T-helper 1 cell (primary cell): ENCODE measurements around the gene C1R.
"Not testable (repeated sequence)": the region's sequence is repeated elsewhere in the genome, so short reads cannot be mapped to it uniquely, and the experiment has no call there.

Source experiments
- DNase-seq, 5 donors: peaks; one replicate each; pipeline ENCODE4 v3.0.0-alpha.2; 2012 to 2020

The C1R gene

DNA sequence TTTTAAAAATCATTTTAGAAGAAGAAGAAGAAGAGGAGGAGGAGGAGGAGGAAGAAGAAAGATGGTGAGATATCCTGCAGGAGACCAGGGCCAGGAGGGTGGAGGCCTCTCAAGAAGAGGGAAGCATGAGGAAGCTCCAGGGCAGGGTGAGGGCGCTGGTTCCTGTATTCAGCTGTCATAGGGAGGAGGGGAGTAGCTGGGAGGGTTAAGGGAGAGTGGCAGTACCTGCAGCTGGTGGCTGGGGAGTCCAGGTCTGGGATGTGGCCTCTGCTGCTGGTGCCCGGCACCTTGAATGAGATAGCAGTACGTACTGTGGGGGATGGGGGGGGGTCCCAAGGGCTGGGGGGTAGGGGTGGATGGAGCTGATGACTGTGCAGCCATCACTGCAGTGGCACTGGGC lies 26.6 kb upstream of the C1R start:
- DNase-seq: no peak

DNA sequence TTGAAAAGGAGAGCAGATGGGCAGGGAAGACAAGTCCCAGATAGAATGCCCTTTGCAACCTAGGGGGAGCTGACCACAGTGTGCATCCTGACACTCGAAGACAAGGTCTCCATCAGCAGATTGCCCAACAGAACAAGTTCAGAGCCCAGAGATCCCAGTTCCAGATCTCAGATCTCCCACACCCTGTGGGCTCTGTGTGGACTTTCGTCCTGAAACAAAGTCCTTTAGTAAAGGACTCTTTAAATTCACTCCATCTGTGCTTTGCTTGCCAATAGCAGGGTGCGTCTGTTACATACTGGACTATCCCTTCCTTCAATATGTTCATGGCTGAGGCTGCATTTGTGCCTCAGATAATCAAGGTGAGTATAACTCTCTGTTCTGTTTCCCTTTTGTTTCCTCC lies 25.4 kb upstream of the C1R start:
- no peak for DNase-seq

DNA sequence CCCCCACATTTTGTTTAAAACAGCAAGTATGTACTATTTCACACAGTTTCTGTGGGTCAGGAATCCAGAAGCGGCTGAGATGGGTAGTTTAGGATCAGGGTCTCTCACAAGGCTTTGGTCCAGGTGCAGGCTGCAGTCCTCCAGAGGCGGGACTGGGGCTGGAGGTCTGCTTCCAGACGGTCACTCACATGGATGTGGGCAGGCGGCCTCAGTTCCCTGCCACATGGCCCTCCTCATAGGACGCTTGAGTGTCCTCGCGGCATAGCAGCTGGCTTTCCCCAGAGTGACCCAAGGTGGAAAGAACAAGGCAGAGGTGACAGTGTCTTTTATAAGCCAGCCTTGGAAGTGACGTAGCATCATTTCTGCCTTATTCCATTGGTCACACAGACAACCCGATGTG lies 24.7 kb upstream of the C1R start:
- no peak for DNase-seq

DNA sequence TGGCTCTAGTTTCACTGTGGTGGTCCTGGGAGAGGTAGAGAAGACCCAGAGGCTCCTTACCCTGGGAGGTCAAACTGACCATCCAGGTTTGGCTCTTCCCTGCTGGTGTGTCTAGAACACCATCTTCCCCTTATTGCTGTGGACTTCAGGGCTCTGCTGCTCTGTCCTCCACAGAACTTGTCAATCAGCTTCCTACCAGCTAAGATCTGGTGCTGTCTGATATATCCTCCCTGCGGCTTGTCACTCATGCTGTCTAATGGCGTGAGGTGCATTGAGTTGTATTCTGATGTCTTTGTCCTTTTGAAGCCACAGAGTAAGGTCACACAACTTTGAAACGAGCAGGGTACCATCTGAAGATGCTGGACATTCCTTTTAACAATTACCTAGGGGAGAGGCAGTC lies 24.0 kb upstream of the C1R start:
- no peak for DNase-seq

DNA sequence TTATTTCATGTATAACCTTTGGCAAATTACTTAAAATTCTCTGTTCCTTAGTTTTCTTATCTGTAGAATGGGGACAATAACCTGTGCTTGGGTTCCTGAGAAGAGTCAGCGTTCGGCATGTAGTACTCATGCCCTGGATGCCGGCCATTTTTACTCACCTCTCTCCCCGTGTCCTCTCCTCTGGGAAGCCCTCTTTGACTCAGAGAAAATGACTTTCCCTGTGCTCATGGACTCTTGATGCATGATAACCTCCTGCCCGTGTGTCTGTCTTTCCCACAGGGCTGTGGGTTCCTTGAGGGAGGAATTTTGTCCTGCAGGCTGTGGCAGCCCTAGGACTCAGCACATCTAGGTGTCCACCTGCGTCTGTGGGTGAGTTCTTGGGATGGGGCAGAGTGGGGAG lies 22.6 kb upstream of the C1R start:
- no peak for DNase-seq

DNA sequence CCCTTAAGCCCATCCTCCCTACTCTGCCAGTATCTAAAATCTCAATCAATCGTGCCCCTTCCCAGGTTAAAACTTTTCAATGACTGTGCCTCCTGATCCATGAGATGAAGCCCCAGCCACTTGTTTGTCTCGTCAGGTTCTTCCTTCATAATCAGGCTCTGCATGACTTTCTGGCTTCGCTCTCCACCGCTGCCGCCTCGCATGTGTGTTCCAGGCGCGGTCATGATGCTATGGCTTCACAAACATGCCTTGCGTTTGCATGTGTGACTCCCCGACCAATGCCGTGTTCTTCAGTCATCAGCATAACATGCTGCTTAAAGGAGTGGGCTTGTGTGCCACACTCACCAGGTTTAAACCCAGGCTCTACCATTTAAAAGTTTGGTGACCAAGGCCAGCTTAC lies 21.8 kb upstream of the C1R start:
- DNase-seq: no peak

DNA sequence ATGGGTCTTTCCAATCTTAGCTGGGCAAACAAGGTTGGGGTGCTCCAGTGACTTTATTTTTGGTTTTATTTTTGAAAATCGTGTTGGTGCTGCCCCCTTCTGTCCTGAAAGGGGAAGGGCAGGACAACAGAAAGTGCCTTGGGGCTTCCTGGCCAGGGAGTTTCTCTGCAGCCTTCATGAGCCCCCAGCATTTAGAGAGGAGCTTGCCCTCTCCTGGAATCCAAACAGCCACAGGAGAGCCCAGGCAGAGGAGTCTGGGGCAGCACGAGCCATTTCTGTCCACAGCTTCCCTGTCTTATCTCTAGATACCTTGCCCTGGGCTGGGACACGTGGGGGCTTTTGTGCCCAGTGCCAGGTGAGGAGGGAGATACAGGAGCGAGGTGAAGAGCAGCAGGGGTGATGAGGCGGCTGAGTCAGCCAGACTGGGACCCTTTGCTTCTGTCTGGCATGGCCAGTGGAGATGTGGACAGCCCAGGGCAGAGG lies 21.2 kb upstream of the C1R start:
- peak in 3 of 5 donors; percentile 10 to 55 (median 31) for DNase-seq

DNA sequence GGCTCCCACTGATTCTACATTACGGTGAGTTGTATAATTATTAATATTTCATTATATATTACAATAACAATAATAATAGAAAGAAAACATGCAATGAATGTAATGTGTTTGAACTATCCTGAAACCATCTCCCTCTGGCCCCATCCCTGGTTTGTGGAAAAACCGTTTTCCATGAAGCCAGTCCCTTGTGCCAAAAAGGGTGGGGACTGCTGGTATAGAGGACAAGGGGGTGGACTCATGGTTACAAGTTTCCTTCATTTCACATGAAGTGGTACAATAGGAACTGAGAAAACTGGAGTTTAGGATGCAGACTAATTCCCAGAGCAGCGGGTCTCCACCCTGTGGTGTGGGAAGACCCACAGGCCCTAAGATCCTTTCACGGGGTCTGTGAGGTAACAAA lies 19.8 kb upstream of the C1R start:
- no peak for DNase-seq

DNA sequence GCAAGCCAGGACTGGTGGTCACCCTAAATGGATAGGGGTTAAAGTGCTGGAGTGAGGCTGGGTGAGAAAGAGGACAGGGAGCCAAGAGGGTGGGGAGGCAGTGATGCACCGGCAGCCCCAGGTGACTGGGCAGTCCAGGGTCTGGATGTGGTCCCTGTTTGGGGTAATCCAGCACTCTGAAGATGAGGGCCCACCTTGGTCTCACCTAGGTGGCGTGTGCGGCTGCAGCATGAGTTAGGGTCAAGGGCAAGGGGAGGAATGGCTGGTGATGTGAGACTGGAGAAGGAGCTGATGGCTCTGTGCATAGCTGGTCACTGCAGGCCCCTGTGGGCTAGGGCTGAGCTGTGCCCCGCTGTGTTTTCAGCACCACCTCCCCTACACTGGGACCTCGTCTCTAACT lies 18.4 kb upstream of the C1R start:
- DNase-seq: no peak

DNA sequence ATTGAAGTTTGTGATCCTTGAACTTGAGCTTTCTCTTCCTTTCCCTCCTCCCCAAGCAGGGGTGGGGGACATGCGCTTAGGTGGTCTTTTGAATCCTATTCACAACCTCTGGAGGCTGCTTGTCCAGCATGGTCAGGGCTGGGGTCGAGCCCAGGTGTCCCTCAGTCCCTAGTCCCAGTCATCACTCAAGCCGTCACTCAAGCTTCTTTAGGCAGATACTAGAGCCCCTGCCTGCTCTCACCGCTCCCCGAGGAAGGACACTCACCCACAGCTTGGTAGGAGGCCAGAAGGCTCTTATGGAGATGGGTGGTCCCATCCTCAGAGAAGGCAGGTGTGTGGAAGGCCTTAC lies 17.3 kb upstream of the C1R start:
- no peak for DNase-seq

DNA sequence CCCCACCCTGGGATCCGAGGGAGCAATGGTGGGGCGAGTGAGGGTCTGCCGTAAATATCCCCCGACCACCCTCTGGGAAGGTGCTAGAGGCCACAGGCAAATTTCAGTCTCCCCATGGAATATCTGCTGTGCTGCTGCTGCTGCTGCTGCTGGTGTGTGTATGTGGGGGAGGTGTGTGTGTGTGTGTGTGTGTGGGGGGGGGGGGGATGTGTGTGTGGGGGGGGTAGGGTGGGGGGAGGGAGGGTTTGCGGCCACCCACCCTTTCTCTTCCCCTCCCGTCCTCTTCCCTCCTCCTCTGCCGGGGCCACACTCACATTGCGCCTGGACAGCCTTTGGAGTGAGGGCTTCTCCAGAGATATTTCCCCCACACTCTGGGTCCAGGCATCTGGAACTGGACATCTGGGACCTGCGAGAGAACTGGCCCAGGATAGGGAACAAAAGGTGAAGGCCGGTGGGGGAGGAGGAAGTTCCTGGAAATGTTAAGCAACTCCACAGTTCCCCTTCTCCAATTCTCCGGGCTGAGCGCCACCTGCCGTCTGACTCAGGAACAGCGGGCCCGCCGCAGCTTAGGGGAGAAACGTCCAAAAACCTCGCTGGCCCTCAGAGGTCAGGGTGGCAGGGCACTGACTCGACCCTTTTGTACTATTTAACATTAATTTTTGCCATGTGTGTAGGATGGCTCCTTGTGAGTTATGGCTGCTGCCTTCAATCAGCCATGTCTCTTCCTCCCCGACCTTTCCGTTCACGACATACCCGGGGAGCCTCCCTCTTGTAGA lies 16.7 kb upstream of the C1R start, which contains the start of gene C1RL:
Gene C1RL, minus strand, starts transcription at position 419 of the 776 bp plus-strand sequence. Its CDS starts 34 bp downstream, at position 385.
- DNase-seq: peak; percentile 54 to 75 (median 67)

DNA sequence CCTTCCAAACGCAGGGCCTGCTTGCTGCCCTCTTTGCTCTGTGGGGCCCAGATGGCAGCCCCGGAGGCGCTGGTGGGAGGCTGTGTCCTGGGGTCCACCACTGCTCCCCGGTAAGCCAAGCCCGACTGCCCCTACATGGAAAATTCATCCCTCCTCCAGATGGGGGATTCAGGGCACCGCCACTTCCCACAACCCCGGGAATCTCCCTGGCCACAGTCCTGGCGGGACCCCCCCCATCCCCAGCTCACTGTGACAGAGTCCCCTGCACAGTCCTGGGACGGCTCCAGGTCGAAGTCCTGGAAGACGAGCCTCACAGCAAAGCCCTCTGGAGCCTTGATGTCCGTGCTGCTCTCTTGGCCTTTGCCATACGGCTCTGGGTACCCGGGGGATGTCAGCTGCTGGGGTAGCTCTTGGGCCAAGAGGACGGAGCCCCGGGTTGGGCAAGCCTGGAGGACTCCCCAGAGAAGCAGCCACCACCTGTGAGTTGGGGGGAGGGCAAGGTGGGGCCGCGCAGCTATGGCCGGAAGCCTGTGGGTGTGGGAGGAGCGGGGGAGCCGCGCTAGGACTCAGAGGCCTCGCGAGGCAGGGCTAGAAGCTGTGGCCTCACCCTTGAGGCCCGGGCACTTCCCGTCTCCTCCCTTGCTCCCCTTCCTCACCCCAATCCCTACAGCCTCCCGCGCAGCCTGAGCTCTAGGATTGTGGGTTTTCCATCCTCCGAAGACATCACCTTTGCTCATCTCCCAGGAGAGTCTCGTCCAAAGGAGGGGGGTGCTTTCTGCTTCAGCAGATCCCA lies 16.0 kb upstream of the C1R start:
- peak; percentile 50 to 88 (median 61) for DNase-seq

DNA sequence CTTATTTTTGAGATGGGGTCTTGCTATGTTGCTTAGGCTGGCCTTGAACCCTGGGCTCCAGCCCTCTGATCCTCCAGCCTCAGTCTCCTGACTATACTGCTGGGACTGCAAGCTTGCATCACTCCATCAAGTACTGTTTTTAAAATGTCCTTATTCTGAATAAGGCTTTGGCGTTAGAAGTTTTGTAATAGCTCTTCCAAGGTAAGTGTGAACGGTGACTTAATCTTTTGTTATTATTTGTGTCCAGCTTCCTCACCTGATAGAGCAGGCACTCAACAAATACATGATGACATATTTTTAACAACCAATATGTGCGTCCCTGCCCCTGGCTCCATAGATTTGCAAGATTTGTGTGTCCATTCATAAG lies 15.4 kb upstream of the C1R start:
- peak in 1 of 5 donors; percentile 14 for DNase-seq

DNA sequence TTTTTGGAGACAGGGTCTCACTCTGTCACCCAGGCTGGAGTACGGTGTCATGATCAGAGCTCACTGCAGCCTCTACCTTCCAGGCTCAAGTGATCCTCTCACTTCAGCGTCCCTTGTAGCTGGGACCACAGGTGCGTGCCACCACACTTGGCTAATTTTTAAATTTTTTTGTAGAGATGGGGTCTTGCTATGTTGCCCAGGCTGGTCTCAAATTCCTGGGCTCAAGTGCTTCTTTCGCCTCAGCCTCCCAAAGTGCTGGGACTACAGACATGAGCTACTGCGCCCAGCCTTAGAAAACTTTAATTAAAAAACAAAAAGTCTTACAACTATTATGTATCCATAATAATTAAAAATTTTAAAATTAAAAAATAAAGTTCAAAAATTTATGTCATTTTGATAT lies 14.9 kb upstream of the C1R start:
- not testable (repeated sequence) for DNase-seq

DNA sequence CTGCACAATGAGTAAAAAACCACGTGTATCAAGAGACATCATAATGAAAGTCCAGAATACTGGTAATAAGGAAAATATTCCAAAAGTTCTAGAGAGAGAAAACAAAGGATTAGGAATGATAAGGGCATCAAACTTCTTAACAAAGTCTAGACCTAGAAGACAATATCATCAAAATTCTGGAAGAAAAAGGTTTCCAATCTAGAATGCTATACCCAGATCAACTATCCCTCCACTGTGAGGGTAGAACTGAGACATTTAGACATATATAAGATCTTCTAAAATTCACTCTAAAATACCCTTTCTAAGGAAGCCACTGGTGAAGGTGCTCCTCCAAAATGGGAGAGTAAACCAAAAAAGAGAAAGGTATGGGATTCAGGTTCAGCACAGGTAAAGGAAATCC lies 13.8 kb upstream of the C1R start:
- no peak for DNase-seq

DNA sequence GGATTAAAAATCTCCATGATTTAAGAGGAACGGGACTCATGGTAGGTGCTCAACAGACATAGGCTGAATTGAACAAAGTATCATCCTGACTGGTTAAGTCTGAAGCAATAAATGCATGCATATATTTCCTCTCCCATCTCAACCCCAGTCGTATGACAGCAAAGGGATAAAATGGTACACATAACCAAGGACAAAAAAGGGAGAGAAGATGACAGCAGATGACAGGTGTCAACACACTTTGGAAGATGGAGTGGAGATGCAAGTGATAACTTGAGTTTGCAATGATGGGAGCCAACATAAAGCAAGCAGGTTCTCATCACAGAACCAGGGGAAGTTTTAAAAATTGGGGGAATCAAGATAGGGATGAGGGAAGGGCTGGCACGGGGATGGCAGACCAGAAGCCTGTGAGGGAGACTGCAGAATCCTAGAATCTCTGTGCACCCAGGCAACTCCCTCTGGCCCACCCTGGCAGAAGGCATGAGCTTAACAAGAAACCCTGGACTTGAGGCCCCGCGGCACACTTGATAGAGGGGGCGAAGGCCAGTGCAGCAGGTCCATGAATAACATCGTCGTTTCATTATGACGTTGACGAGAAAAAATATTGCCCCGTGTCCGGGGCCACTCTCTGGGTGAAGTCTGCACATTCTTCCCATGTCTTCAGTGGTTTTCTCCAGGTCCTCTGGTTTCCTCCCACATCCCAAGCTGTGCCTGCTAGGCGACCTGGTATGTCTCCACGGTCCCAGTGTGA lies 11.8 kb upstream of the C1R start:
- DNase-seq: no peak

DNA sequence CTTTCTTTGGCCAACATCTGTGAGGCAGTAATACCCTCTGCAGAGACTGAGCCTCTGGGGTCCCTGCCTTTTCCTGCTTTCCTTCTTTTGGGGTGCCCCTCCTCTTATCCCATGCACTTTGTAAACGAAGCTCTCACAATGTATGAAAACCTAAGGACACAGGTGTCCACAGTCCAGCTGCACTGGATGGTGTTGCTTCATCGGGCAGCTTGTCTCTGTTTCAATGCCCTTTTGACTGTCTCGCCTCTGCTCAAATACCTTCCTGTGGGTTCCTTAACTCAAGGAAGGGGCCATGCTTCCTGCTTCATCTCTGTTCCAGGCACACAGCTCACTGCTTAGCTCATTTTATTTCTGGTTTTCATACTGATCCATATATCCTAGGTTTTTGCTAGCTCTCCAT lies 10.3 kb upstream of the C1R start:
- DNase-seq: no peak

DNA sequence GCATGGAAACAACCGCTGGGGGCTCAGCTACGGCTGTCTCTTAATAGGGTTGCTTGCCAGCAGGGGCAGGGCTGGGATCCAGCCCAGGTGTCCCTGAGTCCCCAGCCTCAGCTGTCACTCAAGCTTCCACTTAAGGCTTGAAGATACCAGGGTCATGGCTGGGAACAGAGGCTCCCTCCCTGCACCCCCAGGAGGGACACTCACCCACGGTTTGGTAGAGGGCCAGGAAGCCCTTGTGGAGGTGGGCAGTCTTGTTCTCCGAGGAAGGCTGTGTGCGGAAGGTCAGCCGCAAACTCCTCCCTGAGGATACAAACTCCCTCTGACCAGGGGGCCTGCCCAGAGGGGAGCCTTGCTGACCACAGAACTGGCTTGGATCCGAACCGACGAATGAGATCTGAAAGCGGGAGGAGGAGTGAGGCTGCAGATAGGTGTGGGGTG lies 9.5 kb upstream of the C1R start:
- no peak for DNase-seq

DNA sequence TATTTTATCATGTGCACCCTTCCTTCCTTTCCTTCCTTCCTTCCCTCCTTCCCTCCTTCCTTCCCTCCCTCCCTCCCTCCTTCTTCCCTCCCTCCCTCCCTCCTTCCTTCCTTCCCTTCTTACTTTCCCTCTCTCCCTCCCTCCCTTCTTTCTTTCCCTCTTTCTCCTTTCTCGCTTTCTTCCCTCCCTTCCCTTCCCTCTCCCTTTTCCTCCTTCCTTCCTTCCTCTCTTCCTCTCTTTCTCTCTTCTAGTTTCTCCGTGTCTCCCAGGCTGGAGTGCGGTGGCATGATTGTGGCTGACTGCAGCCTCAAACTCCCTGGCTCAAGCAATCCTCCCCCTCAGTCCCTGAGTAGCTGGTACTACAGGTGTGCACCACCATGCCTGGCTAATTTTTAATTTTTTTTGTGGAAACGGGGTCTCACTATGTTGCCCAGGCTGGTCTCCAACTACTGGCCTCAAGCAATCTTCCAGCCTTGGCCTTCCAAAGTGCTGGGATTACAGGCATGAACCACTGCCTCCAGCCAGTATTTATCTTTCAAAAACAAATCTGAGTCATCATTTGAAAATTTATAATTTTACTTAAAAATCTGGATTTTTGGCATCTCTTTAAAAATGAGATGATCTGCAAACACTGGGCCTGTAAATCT lies 8.9 kb upstream of the C1R start:
- DNase-seq: no peak

DNA sequence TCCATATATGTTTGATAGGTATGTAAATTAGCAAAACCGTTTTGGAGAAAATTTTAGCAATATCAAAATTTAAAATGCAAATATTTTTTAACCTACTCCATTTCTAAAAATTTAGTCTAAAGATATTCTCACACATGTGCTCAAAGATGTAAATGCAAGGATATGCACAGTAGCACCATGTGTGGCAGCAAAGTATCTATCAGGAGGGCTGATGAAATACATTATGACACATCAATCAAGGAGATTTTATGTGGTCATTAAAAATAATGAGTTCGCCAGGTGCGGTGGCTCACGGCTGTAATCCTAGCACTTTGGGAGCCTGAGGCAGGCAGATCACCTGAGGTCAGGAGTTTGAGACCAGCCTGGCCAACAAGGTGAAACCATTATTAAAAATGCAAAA lies 8.0 kb upstream of the C1R start:
- no peak for DNase-seq

DNA sequence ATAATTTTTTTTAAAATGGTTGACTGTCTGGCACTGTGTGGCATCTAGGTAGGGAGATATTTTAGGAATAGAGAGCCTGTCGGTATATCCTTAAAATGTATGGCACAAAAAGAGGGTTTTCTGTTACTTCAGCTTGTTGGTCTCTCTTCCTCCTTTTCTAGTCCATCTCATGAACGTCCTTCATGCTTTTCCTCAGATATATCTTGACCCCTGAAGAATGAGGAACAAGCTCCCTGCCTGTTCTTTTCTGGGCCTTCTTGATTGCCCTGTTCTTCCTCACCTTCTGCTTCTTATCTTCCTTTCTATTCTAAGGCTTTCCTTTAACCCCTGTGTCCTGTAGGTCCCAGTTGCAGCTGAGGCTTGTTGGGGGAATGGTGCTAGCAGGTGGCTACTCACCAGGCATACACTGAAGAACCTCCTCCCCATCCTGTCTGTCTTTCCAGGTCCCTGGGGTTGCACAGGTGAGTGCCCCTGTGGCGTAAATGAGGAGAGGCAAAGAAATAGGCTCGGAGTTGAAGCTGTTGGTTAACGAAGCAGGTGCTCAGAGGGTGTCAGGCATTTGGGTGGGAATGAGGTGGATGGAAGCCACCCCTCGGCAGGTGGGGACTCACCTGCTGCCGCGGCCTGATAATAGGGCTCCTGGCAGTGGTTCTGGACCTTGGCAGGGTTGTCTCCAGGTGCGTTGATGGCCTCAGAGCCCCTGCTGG lies 7.2 kb upstream of the C1R start:
- DNase-seq: no peak

DNA sequence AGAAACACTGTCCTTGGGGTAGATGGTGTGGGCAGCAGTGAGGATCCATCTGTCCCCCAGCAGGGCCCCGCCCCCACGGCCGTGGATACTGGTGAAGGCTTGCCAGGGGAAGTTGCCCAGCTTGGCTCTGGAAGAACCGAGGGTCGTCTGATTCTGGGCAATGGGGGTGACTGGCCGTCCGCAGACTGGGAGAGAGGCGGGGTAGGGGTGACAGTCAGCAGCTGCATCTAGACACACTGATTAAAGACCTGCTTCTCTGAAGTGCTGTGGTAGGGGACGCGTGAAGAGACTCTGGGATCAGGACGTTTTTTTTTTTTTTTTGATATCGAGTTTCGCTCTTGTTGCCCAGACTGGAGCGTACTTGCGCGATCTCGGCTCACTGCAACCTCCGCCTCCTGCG lies 4.7 kb upstream of the C1R start:
- no peak for DNase-seq
